CD4-positive, alpha-beta T cell (primary cell): Measurements from ENCODE around the gene ATG7. TPM values are rescaled to one million over a fixed set of nuclear protein-coding genes. Genes with fewer than 3 reads are reported as not detected.
"Not testable (repeated sequence)": the region's sequence is repeated elsewhere in the genome, so short reads cannot be mapped to it uniquely, and the experiment has no call there.

Source experiments
- ATAC-seq: fragments of 200-7000 bp; cut with Tn5 transposase; one replicate; pipeline ENCODE4 v1.10.0; 2022; ENCODE audit warnings: mild to moderate bottlenecking; ENCODE audit not compliant: poor library complexity
- CTCF ChIA-PET: fragments of 350-600 bp; sonication (Branson Sonifier 250); formaldehyde crosslinking; loops from one replicate; lab custom pipeline; 2021; ENCODE audit warnings: antibody characterized with exemption, inconsistent platforms; lab: Charles Lee
- POLR2A ChIA-PET: fragments of 350-600 bp; sonication (Branson Sonifier 250); formaldehyde crosslinking; loops from one replicate; lab custom pipeline; 2021; ENCODE audit warnings: antibody characterized with exemption, inconsistent platforms; lab: Charles Lee
- DNase-seq, 14 experiments: peaks; one replicate each; pipeline ENCODE4 v3.0.0-alpha.2; 2013 to 2020; ENCODE audit warnings: mixed read lengths in 2 of 14
- H3K27ac ChIP-seq, 2 donors: one replicate each; pipeline versions ENCODE4 v1.5.1 to v1.7.0; 2013; ENCODE audit warnings: low read length in 2 of 2, low read depth in 1 of 2, mild to moderate bottlenecking in 1 of 2
- H3K27me3 ChIP-seq, 2 experiments: 1 replicate in 1 of 2; 2 replicates in 1 of 2; pipeline versions ENCODE4 v1.6.1 to v1.7.0; 2013; ENCODE audit warnings: low read length in 2 of 2, control low read depth in 1 of 2, mild to moderate bottlenecking in 1 of 2, moderate library complexity in 1 of 2; ENCODE audit not compliant: insufficient read depth in 2 of 2, control insufficient read depth in 1 of 2
- H3K36me3 ChIP-seq: one replicate; pipeline ENCODE4 v1.6.1; 2013; ENCODE audit warnings: low read length, control low read depth; ENCODE audit not compliant: insufficient read depth
- H3K4me1 ChIP-seq: one replicate; pipeline ENCODE4 v1.6.1; 2013; ENCODE audit warnings: low read length, control low read depth; ENCODE audit not compliant: insufficient read depth
- H3K4me3 ChIP-seq: one replicate; pipeline ENCODE4 v1.5.1; 2013; ENCODE audit warnings: mild to moderate bottlenecking, low read length, moderate library complexity
- H3K9me3 ChIP-seq, 2 experiments: 1 replicate in 1 of 2; 2 replicates in 1 of 2; pipeline versions ENCODE4 v1.6.1 to v1.7.0; 2013; ENCODE audit warnings: low read length in 2 of 2, mild to moderate bottlenecking in 2 of 2, control low read depth in 1 of 2, moderate library complexity in 1 of 2; ENCODE audit not compliant: control insufficient read depth in 1 of 2, insufficient read depth in 1 of 2
- H3K27ac Mint-ChIP-seq: one replicate; pipeline ENCODE4 v1.8.0; 2020; ENCODE audit warnings: mixed read lengths
- H3K27me3 Mint-ChIP-seq: one replicate; pipeline ENCODE4 v1.8.0; 2021; ENCODE audit warnings: mixed read lengths
- H3K36me3 Mint-ChIP-seq: one replicate; pipeline ENCODE4 v1.8.0; 2021; ENCODE audit warnings: low read depth, mixed read lengths
- H3K4me1 Mint-ChIP-seq: one replicate; pipeline ENCODE4 v1.8.0; 2021; ENCODE audit warnings: low read depth, mixed read lengths
- H3K4me3 Mint-ChIP-seq: one replicate; pipeline ENCODE4 v1.8.0; 2020; ENCODE audit warnings: mild to moderate bottlenecking, mixed read lengths
- H3K9me3 Mint-ChIP-seq: one replicate; pipeline ENCODE4 v1.8.0; 2020; ENCODE audit warnings: mixed read lengths
- CTCF ChIP-seq: fragments of 200-600 bp; IDR thresholded peaks from one replicate; pipeline ENCODE4 v1.8.0; 2022; ENCODE audit warnings: antibody characterized with exemption, mild to moderate bottlenecking
- intact Hi-C, 2 experiments: fragments of 100-400 bp; cut with DNase I in 1 of 2; cut with micrococcal nuclease in 1 of 2; formaldehyde crosslinking; loops; one replicate each; pipeline versions ENCODE4 v1.15.1 to v1.9.0; 2023 to 2025; cut with DNase I, micrococcal nuclease
- total RNA-seq, 174 experiments: library from RNA in 2 of 174; stranded (reverse) in 2 of 174; gene quantifications; one replicate each; pipeline ENCODE4 v1.2.3 and lab custom pipeline; 2021 to 2026

ATG7 gene
- total RNA-seq, 2 experiments from 2014 or later: 21.4 to 25.7 TPM

DNA sequence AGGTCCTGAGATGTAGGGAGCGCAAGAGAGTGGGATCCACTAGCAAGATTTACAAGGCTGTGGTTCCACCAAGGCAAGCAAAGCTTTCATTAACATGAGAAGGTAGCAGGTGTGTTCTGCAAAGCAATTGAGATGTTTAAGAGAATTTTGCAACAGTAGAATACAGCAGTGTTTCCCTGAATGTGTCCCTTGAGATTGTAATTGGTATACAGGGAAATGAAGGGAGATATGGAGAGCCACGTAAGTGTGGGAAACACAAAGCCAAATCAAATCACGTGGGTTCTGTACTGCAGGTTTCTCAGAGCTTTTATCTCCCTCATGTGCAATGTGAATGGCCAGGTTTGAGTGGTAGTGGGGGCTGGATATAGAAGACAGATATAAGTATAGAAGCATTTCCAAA lies 67.3 kb downstream of the ATG7 start:
- peaks cover 56% of the 10 kb centered on the region for H3K36me3 Mint-ChIP-seq
- ATAC-seq (no peak), DNase-seq (no peak)
- no peaks in the 10 kb centered on the region for H3K27me3 ChIP-seq
- no peak for TF ChIP-seq CTCF
- no peaks in the 10 kb centered on the region for H3K27me3 Mint-ChIP-seq
- no peak overlapping the region for H3K4me3 Mint-ChIP-seq
- ChIA-PET CTCF (no interaction called here), POLR2A (no interaction called here)
- H3K9me3 Mint-ChIP-seq: no peaks in the 10 kb centered on the region
- H3K4me3 ChIP-seq: no peak overlapping the region
- no peaks in the 10 kb centered on the region for H3K4me1 Mint-ChIP-seq
- intact Hi-C loops: loop anchor here in 1 of 2 experiments (5.0 to 10.0 kb wide), 2 partner anchors 277 to 585 kb away; no protein-coding TSS in a partner anchor
- H3K4me1 ChIP-seq: no peaks in the 10 kb centered on the region
- no peaks in the 10 kb centered on the region for H3K9me3 ChIP-seq
- no peak overlapping the region for H3K27ac Mint-ChIP-seq
- no peak overlapping the region for H3K27ac ChIP-seq
- H3K36me3 ChIP-seq: peaks cover 9% of the 10 kb centered on the region

DNA sequence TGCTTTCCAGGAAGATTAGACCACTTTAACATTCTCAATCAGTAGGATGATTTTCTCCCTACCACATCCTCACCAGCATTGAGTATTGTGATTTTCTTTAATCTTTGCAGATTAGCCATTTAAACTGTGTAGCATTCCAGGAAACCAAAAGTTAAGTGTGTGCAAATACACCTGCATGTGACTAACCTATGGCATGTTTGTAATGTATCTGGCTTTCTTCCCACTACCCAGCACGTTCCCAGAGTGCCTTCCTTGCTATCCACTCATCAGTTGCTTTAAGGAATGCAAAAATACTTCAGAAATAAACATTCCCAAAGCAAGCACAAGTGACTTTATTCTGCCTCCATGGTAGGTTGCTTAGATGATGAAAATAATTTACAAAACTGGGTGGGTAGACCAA lies 74.2 kb downstream of the ATG7 start:
- H3K36me3 Mint-ChIP-seq: peaks cover 88% of the 10 kb centered on the region
- POLR2A ChIA-PET: no interaction called here
- CTCF ChIA-PET: no interaction called here
- H3K27ac Mint-ChIP-seq: no peak overlapping the region
- Histone ChIP-seq H3K36me3 (peaks cover 42% of the 10 kb centered on the region), H3K27me3 (no peaks in the 10 kb centered on the region), H3K9me3 (no peaks in the 10 kb centered on the region), H3K4me3 (no peak overlapping the region), H3K27ac (no peak overlapping the region), H3K4me1 (no peaks in the 10 kb centered on the region)
- no peak for DNase-seq
- intact Hi-C loops: no loop called here
- H3K4me3 Mint-ChIP-seq: no peak overlapping the region
- no peak for TF ChIP-seq CTCF
- no peaks in the 10 kb centered on the region for H3K4me1 Mint-ChIP-seq
- H3K27me3 Mint-ChIP-seq: no peaks in the 10 kb centered on the region
- no peaks in the 10 kb centered on the region for H3K9me3 Mint-ChIP-seq
- ATAC-seq: no peak

DNA sequence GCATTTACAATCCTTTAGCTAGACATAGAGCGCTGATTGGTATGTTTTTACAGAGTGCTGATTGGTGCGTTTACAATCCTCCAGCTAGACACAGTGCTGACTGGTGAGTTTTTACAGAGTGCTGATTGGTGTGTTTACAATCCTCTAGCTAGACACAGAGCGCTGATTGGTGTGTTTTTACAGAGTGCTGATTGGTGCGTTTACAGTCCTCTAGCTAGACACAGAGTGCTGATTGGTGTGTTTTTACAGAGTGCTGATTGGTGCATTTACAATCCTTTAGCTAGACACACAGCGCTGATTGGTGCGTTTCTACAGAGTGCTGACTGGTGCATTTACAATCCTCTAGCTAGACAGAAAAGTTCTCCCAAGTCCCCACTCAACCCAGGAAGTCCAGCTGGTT lies 76.7 kb downstream of the ATG7 start:
- H3K4me1 ChIP-seq, H3K27ac ChIP-seq, H3K4me1 Mint-ChIP-seq, ATAC-seq, CTCF ChIA-PET, H3K4me3 ChIP-seq, H3K9me3 Mint-ChIP-seq, intact Hi-C loops, H3K27me3 ChIP-seq, POLR2A ChIA-PET, DNase-seq, H3K27ac Mint-ChIP-seq, H3K4me3 Mint-ChIP-seq, H3K9me3 ChIP-seq, H3K27me3 Mint-ChIP-seq: not testable (repeated sequence)
- peaks cover 88% of the 10 kb centered on the region for H3K36me3 Mint-ChIP-seq
- H3K36me3 ChIP-seq: peaks cover 49% of the 10 kb centered on the region

- DNase-seq: no peak
- Histone ChIP-seq H3K36me3 (peaks cover 47% of the 10 kb centered on the region), H3K27ac (no peak overlapping the region), H3K4me1 (no peaks in the 10 kb centered on the region), H3K9me3 (no peaks in the 10 kb centered on the region), H3K27me3 (no peaks in the 10 kb centered on the region), H3K4me3 (no peak overlapping the region)
- TF ChIP-seq CTCF: no peak
- Mint-ChIP-seq H3K27me3 (no peaks in the 10 kb centered on the region), H3K9me3 (no peaks in the 10 kb centered on the region), H3K27ac (no peak overlapping the region), H3K4me1 (no peaks in the 10 kb centered on the region), H3K36me3 (peaks cover 85% of the 10 kb centered on the region), H3K4me3 (no peak overlapping the region)
- intact Hi-C loops: no loop called here
- POLR2A ChIA-PET: interaction anchor here (0.7 kb wide), 1 partner anchor 298 kb away, joined by 3 read pairs; no protein-coding TSS in a partner anchor
- no peak for ATAC-seq
- CTCF ChIA-PET: no interaction called here
These were observed 77.2 kb downstream of the ATG7 start for GRCh38 chr3:11349446-11349845.
